CD4-positive, CD25-positive, alpha-beta regulatory T cell (primary cell): Measurements from ENCODE around the gene CEP112. TPM values are rescaled to one million over a fixed set of nuclear protein-coding genes. Genes with fewer than 3 reads are reported as not detected.

Experiments
- ATAC-seq, 2 donors: fragments of 150-1000 bp; cut with Tn5 transposase; one replicate each; pipeline ENCODE4 v1.10.0; 2021; ENCODE audit warnings: low read depth in 2 of 2, moderate number of reproducible peaks in 2 of 2, moderate library complexity in 1 of 2
- DNase-seq, 3 donors: peaks; one replicate each; pipeline versions ENCODE4 v3.0.0 to v3.0.0-alpha.2; 2012 to 2022; ENCODE audit warnings: mixed read lengths in 1 of 3
- H3K27ac ChIP-seq: one replicate; pipeline ENCODE4 v1.7.0; 2013; ENCODE audit warnings: mild to moderate bottlenecking, low read length; ENCODE audit not compliant: insufficient read depth, poor library complexity, severe bottlenecking
- H3K27me3 ChIP-seq: one replicate; pipeline ENCODE4 v1.7.0; 2013; ENCODE audit warnings: low read length; ENCODE audit not compliant: control insufficient read depth, insufficient read depth
- H3K36me3 ChIP-seq: one replicate; pipeline ENCODE4 v1.7.0; 2013; ENCODE audit warnings: mild to moderate bottlenecking, low read length, moderate library complexity; ENCODE audit not compliant: control insufficient read depth, insufficient read depth
- H3K4me1 ChIP-seq: 2 replicates; pipeline ENCODE4 v1.7.0; 2013; ENCODE audit warnings: mild to moderate bottlenecking, low read length; ENCODE audit not compliant: insufficient read depth, control insufficient read depth, poor library complexity, severe bottlenecking
- H3K4me3 ChIP-seq: one replicate; pipeline ENCODE4 v1.7.0; 2013; ENCODE audit warnings: low read depth, mild to moderate bottlenecking, low read length, moderate library complexity
- H3K9me3 ChIP-seq, 2 experiments: 1 replicate in 1 of 2; 2 replicates in 1 of 2; pipeline ENCODE4 v1.7.0; 2013; ENCODE audit warnings: low read length in 2 of 2, mild to moderate bottlenecking in 1 of 2, moderate library complexity in 1 of 2; ENCODE audit not compliant: control insufficient read depth in 2 of 2
- H3K27ac Mint-ChIP-seq, 3 donors: one replicate each; pipeline ENCODE4 v1.8.0; 2020 to 2022; ENCODE audit warnings: mild to moderate bottlenecking in 3 of 3, mixed read lengths in 3 of 3, moderate library complexity in 2 of 3
- H3K27me3 Mint-ChIP-seq: one replicate; pipeline ENCODE4 v1.8.0; 2022; ENCODE audit warnings: mild to moderate bottlenecking, mixed read lengths
- H3K36me3 Mint-ChIP-seq: one replicate; pipeline ENCODE4 v1.8.0; 2020; ENCODE audit warnings: mixed read lengths
- H3K4me1 Mint-ChIP-seq, 4 donors: one replicate each; pipeline ENCODE4 v1.8.0; 2020 to 2022; ENCODE audit warnings: mixed read lengths in 4 of 4, mild to moderate bottlenecking in 1 of 4
- H3K4me3 Mint-ChIP-seq, 4 donors: one replicate each; pipeline ENCODE4 v1.8.0; 2020 to 2022; ENCODE audit warnings: mild to moderate bottlenecking in 4 of 4, mixed read lengths in 4 of 4, moderate library complexity in 3 of 4
- H3K9me3 Mint-ChIP-seq, 7 donors: one replicate each; pipeline ENCODE4 v1.8.0; 2020 to 2022; ENCODE audit warnings: mixed read lengths in 7 of 7, mild to moderate bottlenecking in 3 of 7, moderate library complexity in 2 of 7
- polyA plus RNA-seq, 4 donors: library from polyadenylated mRNA; unstranded; fragments of 300-500 nt; fragmentation: Illumina TruSeq; gene quantifications; one replicate each; pipeline ENCODE4 v1.2.3, GENCODE V29; 2021
- total RNA-seq: library from RNA; stranded (reverse); gene quantifications from one replicate; pipeline ENCODE4 v1.2.3, GENCODE V29; 2022

The CEP112 gene
- total and polyA plus RNA-seq, 5 donors from 2014 or later = 0.15 to 2.3 (median 0.54) TPM; not detected in 1

GRCh38 chr17:65698381-65699061 lies 493.4 kb downstream of the CEP112 start:
- Mint-ChIP-seq H3K27ac (no peak overlapping the region), H3K9me3 (peaks cover 0 to 4% (median 0%) of the 10 kb centered on the region in 7 donors), H3K36me3 (no peaks in the 10 kb centered on the region), H3K4me1 (no peaks in the 10 kb centered on the region), H3K27me3 (peaks cover 10% of the 10 kb centered on the region), H3K4me3 (no peak overlapping the region)
- Histone ChIP-seq H3K4me1 (no peaks in the 10 kb centered on the region), H3K27me3 (no peaks in the 10 kb centered on the region), H3K9me3 (no peaks in the 10 kb centered on the region), H3K4me3 (no peak overlapping the region), H3K36me3 (no peaks in the 10 kb centered on the region), H3K27ac (no peak overlapping the region)
- DNase-seq (no peak), ATAC-seq (no peak)

GRCh38 chr17:65697661-65698060 lies 494.3 kb downstream of the CEP112 start:
- Histone ChIP-seq H3K9me3 (no peaks in the 10 kb centered on the region), H3K27me3 (no peaks in the 10 kb centered on the region), H3K4me1 (no peaks in the 10 kb centered on the region), H3K4me3 (no peak overlapping the region), H3K27ac (no peak overlapping the region), H3K36me3 (no peaks in the 10 kb centered on the region)
- Mint-ChIP-seq H3K9me3 (peaks cover 0 to 4% (median 0%) of the 10 kb centered on the region in 7 donors), H3K27ac (no peak overlapping the region), H3K4me1 (no peaks in the 10 kb centered on the region), H3K27me3 (peaks cover 10% of the 10 kb centered on the region), H3K36me3 (no peaks in the 10 kb centered on the region), H3K4me3 (no peak overlapping the region)
- ATAC-seq (no peak), DNase-seq (no peak)

GRCh38 chr17:65696739-65697394 lies 495.1 kb downstream of the CEP112 start:
- no peak for ATAC-seq
- H3K27me3 Mint-ChIP-seq = peaks cover 7% of the 10 kb centered on the region
- Histone ChIP-seq H3K27me3 (no peaks in the 10 kb centered on the region), H3K9me3 (no peaks in the 10 kb centered on the region), H3K4me1 (no peaks in the 10 kb centered on the region), H3K4me3 (no peak overlapping the region), H3K27ac (no peak overlapping the region), H3K36me3 (no peaks in the 10 kb centered on the region)
- no peaks in the 10 kb centered on the region for H3K4me1 Mint-ChIP-seq
- no peak overlapping the region for H3K27ac Mint-ChIP-seq
- H3K9me3 Mint-ChIP-seq = peaks cover 0 to 4% (median 0%) of the 10 kb centered on the region in 7 donors
- no peaks in the 10 kb centered on the region for H3K36me3 Mint-ChIP-seq
- DNase-seq = no peak
- no peak overlapping the region for H3K4me3 Mint-ChIP-seq

- DNase-seq (no peak), ATAC-seq (no peak)
- H3K27me3 Mint-ChIP-seq = peaks cover 7% of the 10 kb centered on the region
- no peak overlapping the region for H3K27ac Mint-ChIP-seq
- H3K4me1 ChIP-seq = no peaks in the 10 kb centered on the region
- no peaks in the 10 kb centered on the region for H3K36me3 Mint-ChIP-seq
- H3K27ac ChIP-seq = no peak overlapping the region
- H3K9me3 Mint-ChIP-seq = no peaks in the 10 kb centered on the region
- no peaks in the 10 kb centered on the region for H3K36me3 ChIP-seq
- H3K9me3 ChIP-seq = no peaks in the 10 kb centered on the region
- H3K4me3 ChIP-seq = no peak overlapping the region
- H3K4me1 Mint-ChIP-seq = peaks cover 0 to 11% (median 4%) of the 10 kb centered on the region in 4 donors
- H3K4me3 Mint-ChIP-seq = no peak overlapping the region
- no peaks in the 10 kb centered on the region for H3K27me3 ChIP-seq
Measured at GRCh38 chr17:65694601-65695000, 497.3 kb downstream of the CEP112 start.

- peaks cover 0 to 13% (median 4%) of the 10 kb centered on the region in 4 donors for H3K4me1 Mint-ChIP-seq
- H3K36me3 Mint-ChIP-seq = no peaks in the 10 kb centered on the region
- H3K9me3 Mint-ChIP-seq = no peaks in the 10 kb centered on the region
- Histone ChIP-seq H3K4me3 (no peak overlapping the region), H3K27ac (no peak overlapping the region), H3K4me1 (no peaks in the 10 kb centered on the region), H3K27me3 (no peaks in the 10 kb centered on the region), H3K36me3 (no peaks in the 10 kb centered on the region), H3K9me3 (no peaks in the 10 kb centered on the region)
- peak overlapping the region in 1 of 3 donors; percentile 70 for H3K27ac Mint-ChIP-seq
- no peaks in the 10 kb centered on the region for H3K27me3 Mint-ChIP-seq
- DNase-seq (peak in 1 of 3 donors; percentile 19), ATAC-seq (no peak)
- H3K4me3 Mint-ChIP-seq = no peak overlapping the region
Measured at GRCh38 chr17:65690626-65691310, 501.2 kb downstream of the CEP112 start.

- H3K4me3 ChIP-seq = no peak overlapping the region
- H3K27ac ChIP-seq = no peak overlapping the region
- H3K36me3 ChIP-seq = no peaks in the 10 kb centered on the region
- Mint-ChIP-seq H3K4me1 (peaks cover 0 to 13% (median 4%) of the 10 kb centered on the region in 4 donors), H3K9me3 (peaks cover 0 to 1% (median 0%) of the 10 kb centered on the region in 7 donors), H3K27me3 (no peaks in the 10 kb centered on the region), H3K36me3 (no peaks in the 10 kb centered on the region), H3K27ac (no peak overlapping the region), H3K4me3 (no peak overlapping the region)
- no peaks in the 10 kb centered on the region for H3K27me3 ChIP-seq
- ATAC-seq (no peak), DNase-seq (no peak)
- no peaks in the 10 kb centered on the region for H3K4me1 ChIP-seq
- H3K9me3 ChIP-seq = no peaks in the 10 kb centered on the region
Measured at GRCh38 chr17:65688307-65688706, 503.6 kb downstream of the CEP112 start.

- Histone ChIP-seq H3K27me3 (no peaks in the 10 kb centered on the region), H3K4me1 (no peaks in the 10 kb centered on the region), H3K9me3 (no peaks in the 10 kb centered on the region), H3K36me3 (no peaks in the 10 kb centered on the region), H3K27ac (no peak overlapping the region), H3K4me3 (no peak overlapping the region)
- Mint-ChIP-seq H3K9me3 (peaks cover 0 to 4% (median 0%) of the 10 kb centered on the region in 7 donors), H3K4me1 (peaks cover 0 to 4% (median under 1%) of the 10 kb centered on the region in 4 donors), H3K27ac (no peak overlapping the region), H3K36me3 (no peaks in the 10 kb centered on the region), H3K27me3 (no peaks in the 10 kb centered on the region), H3K4me3 (no peak overlapping the region)
- ATAC-seq = no peak
- DNase-seq = no peak
Measured at GRCh38 chr17:65685110-65685509, 506.8 kb downstream of the CEP112 start.
